ENCODE measurements around the gene ZNF862.

The ZNF862 gene

DNA sequence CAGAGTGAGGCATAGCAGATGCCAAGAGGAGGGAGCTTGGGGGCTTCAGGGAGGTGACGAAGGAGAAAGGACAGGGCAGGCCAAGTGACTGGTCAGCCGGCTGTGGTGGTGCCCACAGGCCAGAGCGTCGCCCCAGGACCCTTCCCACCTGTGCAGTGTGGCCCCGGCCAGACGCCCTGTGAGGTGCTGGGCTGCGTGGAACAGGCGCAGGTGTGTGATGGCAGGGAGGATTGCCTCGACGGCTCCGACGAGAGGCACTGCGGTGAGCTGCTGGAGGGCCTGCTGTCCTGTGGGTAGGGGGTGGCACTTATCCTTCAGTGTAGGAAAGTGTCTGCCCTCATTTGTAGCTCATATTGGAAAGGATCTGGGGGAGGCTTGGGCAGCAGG lies 38.0 kb upstream of the ZNF862 start:
- no peaks in the 10 kb centered on the region for H3K27me3 ChIP-seq (ENCODE audit: control insufficient read depth in 3 of 3, insufficient read depth in 3 of 3, low read depth in 1 of 3, low read length in 3 of 3)
- peak overlapping the region; percentile 75 for H2BK15ac ChIP-seq (ENCODE audit: low read length)
- no peak overlapping the region for H3K9ac ChIP-seq (ENCODE audit: low read depth, low read length, poor library complexity)
- no peaks in the 10 kb centered on the region for H3K9me3 ChIP-seq (replicated peaks in 1 of 2; ENCODE audit: control insufficient read depth in 2 of 2, insufficient read depth in 1 of 2, low read depth in 1 of 2, low read length in 2 of 2)
- H2AK5ac ChIP-seq (ENCODE audit: low read depth, low read length) = no peak overlapping the region
- no peak overlapping the region for H2BK120ac ChIP-seq (ENCODE audit: low read depth, low read length)
- no peak overlapping the region for H3K18ac ChIP-seq (ENCODE audit: low read length)
- H2AFZ ChIP-seq (ENCODE audit: low read length) = no peak overlapping the region
- WGBS, 2 donors (ENCODE audit: extremely low coverage in 2 of 2, insufficient read length in 2 of 2, insufficient replicate concordance in 1 of 2) = no CpG with 5 or more reads among the region's 13 CpGs
- no peak overlapping the region for H3K4me2 ChIP-seq (ENCODE audit: insufficient read depth, low read length, poor library complexity, severe bottlenecking)
- H4K91ac ChIP-seq (ENCODE audit: low read depth, low read length, poor library complexity) = no peak overlapping the region
- no peak overlapping the region for H4K8ac ChIP-seq (ENCODE audit: low read depth, low read length)
- no peak for DNase-seq (ENCODE audit: low spot score)
- H3K27ac ChIP-seq (replicated peaks; ENCODE audit: low read length) = no peak overlapping the region
- peaks cover 2% of the 10 kb centered on the region for H3K79me1 ChIP-seq (ENCODE audit: low read depth, low read length)
- no peak overlapping the region for H3K4ac ChIP-seq (ENCODE audit: low read length)
- H3K4me3 ChIP-seq (ENCODE audit: low read length in 2 of 2) = no peak overlapping the region
- no peak overlapping the region for H2BK5ac ChIP-seq (ENCODE audit: low read length)
- H3K23ac ChIP-seq (ENCODE audit: low read depth, low read length, poor library complexity) = no peak overlapping the region
- no peak overlapping the region for H2BK12ac ChIP-seq (ENCODE audit: low read length)
- H3K4me1 ChIP-seq (ENCODE audit: control insufficient read depth in 2 of 2, insufficient read depth in 1 of 2, low read depth in 1 of 2, low read length in 2 of 2) = no peaks in the 10 kb centered on the region
- H3K36me3 ChIP-seq (replicated peaks in 1 of 2; ENCODE audit: control insufficient read depth in 2 of 2, insufficient read depth in 2 of 2, low read length in 2 of 2) = no peaks in the 10 kb centered on the region
- no peak overlapping the region for H3K14ac ChIP-seq (ENCODE audit: low read length)

DNA sequence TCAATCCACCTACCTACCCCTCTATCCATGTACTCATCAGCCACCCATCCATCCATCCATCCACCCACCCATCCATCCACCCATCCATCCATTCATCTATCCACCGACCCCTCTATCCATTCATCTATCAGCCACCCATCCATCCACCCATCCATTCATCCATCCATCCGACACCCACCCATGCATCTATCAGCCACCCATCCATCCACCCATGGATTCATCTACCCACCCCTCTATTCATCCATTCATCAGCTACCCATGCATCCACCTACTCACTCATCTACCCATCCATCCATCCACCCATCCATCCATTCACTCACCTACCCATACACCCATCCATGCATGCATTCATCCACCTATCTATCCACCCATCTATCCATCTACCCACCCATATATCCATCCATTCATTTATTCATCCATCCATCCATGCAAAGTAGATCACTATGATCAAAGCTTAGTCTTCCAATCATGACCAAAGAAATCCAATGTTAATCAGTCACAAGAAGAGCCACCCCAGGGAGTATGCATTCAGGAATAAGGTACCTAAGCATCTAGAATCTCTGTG lies 37.1 kb upstream of the ZNF862 start:
- H3K4me2 ChIP-seq (ENCODE audit: insufficient read depth, low read length, poor library complexity, severe bottlenecking) = no peak overlapping the region
- no peak overlapping the region for H2BK5ac ChIP-seq (ENCODE audit: low read length)
- H4K8ac ChIP-seq (ENCODE audit: low read depth, low read length) = no peak overlapping the region
- H3K9me3 ChIP-seq (replicated peaks in 1 of 2; ENCODE audit: control insufficient read depth in 2 of 2, insufficient read depth in 1 of 2, low read depth in 1 of 2, low read length in 2 of 2) = no peaks in the 10 kb centered on the region
- DNase-seq (ENCODE audit: low spot score) = no peak
- H2BK12ac ChIP-seq (ENCODE audit: low read length) = no peak overlapping the region
- H2BK15ac ChIP-seq (ENCODE audit: low read length) = no peak overlapping the region
- H3K4me3 ChIP-seq (ENCODE audit: low read length in 2 of 2) = no peak overlapping the region
- H3K4ac ChIP-seq (ENCODE audit: low read length) = no peak overlapping the region
- H2AK5ac ChIP-seq (ENCODE audit: low read depth, low read length) = no peak overlapping the region
- no peak overlapping the region for H2AFZ ChIP-seq (ENCODE audit: low read length)
- peaks cover 2% of the 10 kb centered on the region for H3K79me1 ChIP-seq (ENCODE audit: low read depth, low read length)
- H3K36me3 ChIP-seq (replicated peaks in 1 of 2; ENCODE audit: control insufficient read depth in 2 of 2, insufficient read depth in 2 of 2, low read length in 2 of 2) = no peaks in the 10 kb centered on the region
- H3K9ac ChIP-seq (ENCODE audit: low read depth, low read length, poor library complexity) = no peak overlapping the region
- no peak overlapping the region for H4K91ac ChIP-seq (ENCODE audit: low read depth, low read length, poor library complexity)
- H3K18ac ChIP-seq (ENCODE audit: low read length) = no peak overlapping the region
- H3K14ac ChIP-seq (ENCODE audit: low read length) = no peak overlapping the region
- peaks cover 0 to 4% (median 0%) of the 10 kb centered on the region in 3 experiments for H3K27me3 ChIP-seq (ENCODE audit: control insufficient read depth in 3 of 3, insufficient read depth in 3 of 3, low read depth in 1 of 3, low read length in 3 of 3)
- no peaks in the 10 kb centered on the region for H3K4me1 ChIP-seq (ENCODE audit: control insufficient read depth in 2 of 2, insufficient read depth in 1 of 2, low read depth in 1 of 2, low read length in 2 of 2)
- H2BK120ac ChIP-seq (ENCODE audit: low read depth, low read length) = no peak overlapping the region
- WGBS, 2 donors (ENCODE audit: extremely low coverage in 2 of 2, insufficient read length in 2 of 2, insufficient replicate concordance in 1 of 2) = 100% methylated on average over 2 of the region's 2 CpGs; no CpG with 5 or more reads in 1 of the 2 donors
- H3K27ac ChIP-seq (replicated peaks; ENCODE audit: low read length) = no peak overlapping the region
- no peak overlapping the region for H3K23ac ChIP-seq (ENCODE audit: low read depth, low read length, poor library complexity)

DNA sequence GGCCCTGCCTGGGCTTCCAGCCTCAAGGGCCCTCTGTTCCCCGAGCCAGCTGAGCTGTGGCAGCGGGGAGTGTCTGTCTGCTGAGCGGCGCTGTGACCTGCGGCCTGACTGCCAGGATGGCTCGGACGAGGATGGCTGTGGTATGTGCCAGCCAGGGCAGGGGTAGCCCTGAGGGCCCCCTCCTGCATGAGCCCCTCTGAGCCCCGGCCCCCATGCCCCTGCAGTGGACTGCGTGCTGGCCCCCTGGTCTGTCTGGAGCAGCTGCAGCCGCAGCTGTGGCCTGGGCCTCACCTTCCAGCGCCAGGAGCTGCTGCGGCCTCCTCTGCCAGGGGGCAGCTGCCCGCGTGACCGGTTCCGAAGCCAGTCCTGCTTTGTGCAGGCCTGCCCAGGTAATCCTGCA lies 36.4 kb upstream of the ZNF862 start:
- Histone ChIP-seq H3K27me3 (ENCODE audit: control insufficient read depth in 3 of 3, insufficient read depth in 3 of 3, low read depth in 1 of 3, low read length in 3 of 3) (peaks cover 0 to 9% (median 0%) of the 10 kb centered on the region in 3 experiments), H4K91ac (ENCODE audit: low read depth, low read length, poor library complexity) (no peak overlapping the region)
- whole genome bisulfite sequencing, 2 donors (ENCODE audit: extremely low coverage in 2 of 2, insufficient read length in 2 of 2, insufficient replicate concordance in 1 of 2) = no CpG with 5 or more reads among the region's 16 CpGs

DNA sequence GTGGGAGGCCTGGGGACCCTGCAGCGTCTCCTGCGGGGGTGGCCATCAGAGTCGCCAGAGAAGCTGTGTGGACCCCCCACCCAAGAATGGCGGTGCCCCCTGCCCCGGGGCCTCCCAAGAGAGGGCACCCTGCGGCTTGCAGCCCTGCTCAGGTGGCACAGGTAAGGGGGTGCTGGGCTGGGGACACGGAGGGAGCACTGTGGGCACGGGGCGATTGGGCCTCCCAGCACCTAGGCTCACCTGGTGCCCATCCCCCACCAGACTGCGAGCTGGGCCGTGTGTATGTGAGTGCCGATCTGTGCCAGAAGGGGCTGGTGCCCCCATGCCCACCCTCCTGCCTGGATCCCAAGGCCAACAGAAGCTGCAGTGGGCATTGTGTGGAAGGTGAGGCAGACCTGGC lies 35.2 kb upstream of the ZNF862 start:
- Histone ChIP-seq H3K4me2 (ENCODE audit: insufficient read depth, low read length, poor library complexity, severe bottlenecking) (no peak overlapping the region), H2AK5ac (ENCODE audit: low read depth, low read length) (peak overlapping the region; percentile 95), H3K23ac (ENCODE audit: low read depth, low read length, poor library complexity) (peak overlapping the region; percentile 91), H2BK15ac (ENCODE audit: low read length) (peak overlapping the region; percentile 85), H3K14ac (ENCODE audit: low read length) (no peak overlapping the region), H3K79me1 (ENCODE audit: low read depth, low read length) (no peaks in the 10 kb centered on the region), H3K36me3 (replicated peaks in 1 of 2; ENCODE audit: control insufficient read depth in 2 of 2, insufficient read depth in 2 of 2, low read length in 2 of 2) (no peaks in the 10 kb centered on the region), H3K27ac (replicated peaks; ENCODE audit: low read length) (no peak overlapping the region), H2BK12ac (ENCODE audit: low read length) (no peak overlapping the region), H2BK120ac (ENCODE audit: low read depth, low read length) (no peak overlapping the region), H3K4me1 (ENCODE audit: control insufficient read depth in 2 of 2, insufficient read depth in 1 of 2, low read depth in 1 of 2, low read length in 2 of 2) (no peaks in the 10 kb centered on the region), H2BK5ac (ENCODE audit: low read length) (no peak overlapping the region), H3K27me3 (ENCODE audit: control insufficient read depth in 3 of 3, insufficient read depth in 3 of 3, low read depth in 1 of 3, low read length in 3 of 3) (peaks cover 0 to 9% (median 0%) of the 10 kb centered on the region in 3 experiments), H4K8ac (ENCODE audit: low read depth, low read length) (no peak overlapping the region), H4K91ac (ENCODE audit: low read depth, low read length, poor library complexity) (no peak overlapping the region), H3K4me3 (ENCODE audit: low read length in 2 of 2) (no peak overlapping the region), H3K9ac (ENCODE audit: low read depth, low read length, poor library complexity) (no peak overlapping the region), H3K4ac (ENCODE audit: low read length) (no peak overlapping the region), H3K18ac (ENCODE audit: low read length) (peak overlapping the region; percentile 80), H3K9me3 (replicated peaks in 1 of 2; ENCODE audit: control insufficient read depth in 2 of 2, insufficient read depth in 1 of 2, low read depth in 1 of 2, low read length in 2 of 2) (no peaks in the 10 kb centered on the region), H2AFZ (ENCODE audit: low read length) (no peak overlapping the region)
- no CpG with 5 or more reads among the region's 12 CpGs for WGBS, 2 donors (ENCODE audit: extremely low coverage in 2 of 2, insufficient read length in 2 of 2, insufficient replicate concordance in 1 of 2)
- DNase-seq (ENCODE audit: low spot score) = no peak

More for the DNA sequence above, 36.4 kb upstream of the ZNF862 start:
- Histone ChIP-seq H3K14ac (ENCODE audit: low read length) (peak overlapping the region; percentile 89), H4K8ac (ENCODE audit: low read depth, low read length) (no peak overlapping the region), H3K23ac (ENCODE audit: low read depth, low read length, poor library complexity) (peak overlapping the region; percentile 65), H2AK5ac (ENCODE audit: low read depth, low read length) (peak overlapping the region; percentile 90), H3K4me3 (ENCODE audit: low read length in 2 of 2) (no peak overlapping the region), H3K18ac (ENCODE audit: low read length) (peak overlapping the region; percentile 71), H2BK15ac (ENCODE audit: low read length) (no peak overlapping the region), H3K9me3 (replicated peaks in 1 of 2; ENCODE audit: control insufficient read depth in 2 of 2, insufficient read depth in 1 of 2, low read depth in 1 of 2, low read length in 2 of 2) (no peaks in the 10 kb centered on the region), H3K27ac (replicated peaks; ENCODE audit: low read length) (no peak overlapping the region), H3K4ac (ENCODE audit: low read length) (peak overlapping the region; percentile 53), H3K79me1 (ENCODE audit: low read depth, low read length) (no peaks in the 10 kb centered on the region), H2BK12ac (ENCODE audit: low read length) (no peak overlapping the region), H3K9ac (ENCODE audit: low read depth, low read length, poor library complexity) (no peak overlapping the region), H2BK120ac (ENCODE audit: low read depth, low read length) (no peak overlapping the region), H3K4me1 (ENCODE audit: control insufficient read depth in 2 of 2, insufficient read depth in 1 of 2, low read depth in 1 of 2, low read length in 2 of 2) (no peaks in the 10 kb centered on the region), H3K4me2 (ENCODE audit: insufficient read depth, low read length, poor library complexity, severe bottlenecking) (no peak overlapping the region), H3K36me3 (replicated peaks in 1 of 2; ENCODE audit: control insufficient read depth in 2 of 2, insufficient read depth in 2 of 2, low read length in 2 of 2) (no peaks in the 10 kb centered on the region), H2AFZ (ENCODE audit: low read length) (no peak overlapping the region), H2BK5ac (ENCODE audit: low read length) (no peak overlapping the region)
- DNase-seq (ENCODE audit: low spot score) = no peak
